HEK293 (cell line): ENCODE measurements around the gene KRT40.

ENCODE experiments used
- CTCF ChIA-PET: fragments of 350-600 bp; formaldehyde crosslinking; extraction: SDS; loops from one replicate; lab custom pipeline; 2021; ENCODE audit warnings: antibody characterized with exemption; lab: Yijun Ruan, JAX
- POLR2A ChIA-PET: fragments of 300-600 bp; formaldehyde crosslinking; extraction: SDS; loops from one replicate; lab custom pipeline; 2020; ENCODE audit warnings: antibody characterized with exemption, inconsistent platforms; lab: Yijun Ruan, JAX
- H3K27ac ChIP-seq: fragments of 200-500 bp; sonication (Bioruptor generic); 2 replicates; pipeline ENCODE4 v1.5.1; 2014; ENCODE audit warnings: low read depth, low read length, control low read depth, inconsistent platforms; ENCODE audit errors: extremely low read depth
- H3K36me3 ChIP-seq, 2 experiments: fragments of 200-500 bp in 1 of 2; sonication (Bioruptor generic) in 1 of 2; 1 replicate in 1 of 2; 2 replicates in 1 of 2; pipeline ENCODE4 v1.5.1; 2014 to 2017; ENCODE audit warnings: inconsistent platforms in 2 of 2, low read length in 2 of 2; ENCODE audit not compliant: control insufficient read depth in 2 of 2, insufficient read depth in 1 of 2
- H3K4me1 ChIP-seq: fragments of 200-500 bp; sonication (Bioruptor generic); 2 replicates; pipeline ENCODE4 v1.5.1; 2014; ENCODE audit warnings: mild to moderate bottlenecking, low read length, inconsistent platforms; ENCODE audit not compliant: control insufficient read depth, insufficient read depth
- H3K4me3 ChIP-seq: 2 replicates; pipeline ENCODE4 v1.5.1; 2011; ENCODE audit warnings: low read depth, mild to moderate bottlenecking, control low read depth, low read length, moderate library complexity
- H3K9me3 ChIP-seq: fragments of 200-500 bp; sonication (Bioruptor generic); 2 replicates; pipeline ENCODE4 v1.5.1; 2014; ENCODE audit warnings: low read depth, low read length, inconsistent platforms; ENCODE audit not compliant: control insufficient read depth, insufficient read depth
- FEZF1 ChIP-seq: fragments of 450-650 bp; formaldehyde crosslinking; IDR thresholded peaks from 2 replicates; pipeline ENCODE4 v1.5.1; 2016; ENCODE audit warnings: missing biosample characterization, missing genetic modification characterization
- HOXD13 ChIP-seq: sonication (generic); formaldehyde crosslinking; IDR thresholded peaks from 2 replicates; pipeline ENCODE4 v1.8.0; 2022; ENCODE audit warnings: missing genetic modification reagents, borderline replicate concordance
- SCRT1 ChIP-seq: fragments of 450-650 bp; formaldehyde crosslinking; IDR thresholded peaks from 2 replicates; pipeline ENCODE4 v1.5.1; 2016; ENCODE audit warnings: missing biosample characterization, missing genetic modification characterization, borderline replicate concordance
- SP2 ChIP-seq: fragments of 450-650 bp; formaldehyde crosslinking; IDR thresholded peaks from 2 replicates; pipeline ENCODE4 v1.5.1; 2016; ENCODE audit warnings: missing biosample characterization, missing genetic modification characterization
- ZNF114 ChIP-seq: fragments of 450-650 bp; formaldehyde crosslinking; IDR thresholded peaks from 2 replicates; pipeline ENCODE4 v1.5.0; 2017; ENCODE audit warnings: missing biosample characterization, missing genetic modification characterization
- ZNF416 ChIP-seq: fragments of 450-650 bp; formaldehyde crosslinking; IDR thresholded peaks from 2 replicates; pipeline ENCODE4 v1.5.1; 2016; ENCODE audit warnings: missing biosample characterization, missing genetic modification characterization
- ZNF48 ChIP-seq: fragments of 450-650 bp; formaldehyde crosslinking; IDR thresholded peaks from 2 replicates; pipeline ENCODE4 v1.5.1; 2016; ENCODE audit warnings: missing biosample characterization, missing genetic modification characterization
- ZNF514 ChIP-seq: fragments of 450-650 bp; formaldehyde crosslinking; IDR thresholded peaks from 2 replicates; pipeline ENCODE4 v1.5.1; 2016; ENCODE audit warnings: missing biosample characterization, missing genetic modification characterization
- ZNF585B ChIP-seq: fragments of 450-650 bp; formaldehyde crosslinking; IDR thresholded peaks from 2 replicates; pipeline ENCODE4 v1.5.1; 2016; ENCODE audit warnings: missing biosample characterization, missing genetic modification characterization
- ZNF629 ChIP-seq: fragments of 450-650 bp; formaldehyde crosslinking; IDR thresholded peaks from 2 replicates; pipeline ENCODE4 v1.5.1; 2017; ENCODE audit warnings: missing biosample characterization, missing genetic modification characterization
- ZNF830 ChIP-seq: fragments of 450-650 bp; IDR thresholded peaks from 2 replicates; pipeline ENCODE4 v1.5.0; 2018; ENCODE audit warnings: missing biosample characterization, missing genetic modification characterization, low read depth, mild to moderate bottlenecking, moderate library complexity
- TF ChIP-seq, protein P1 (sequence below): fragments of 450-650 bp; formaldehyde crosslinking; IDR thresholded peaks from 2 replicates; pipeline ENCODE4 v1.5.1; 2016; ENCODE audit warnings: missing biosample characterization, missing genetic modification characterization, borderline replicate concordance
- TF ChIP-seq, protein P2 (sequence below): fragments of 450-650 bp; formaldehyde crosslinking; IDR thresholded peaks from 2 replicates; pipeline ENCODE4 v1.5.1; 2016; ENCODE audit warnings: missing biosample characterization, missing genetic modification characterization
- TF ChIP-seq, protein P3 (sequence below): fragments of 450-650 bp; formaldehyde crosslinking; IDR thresholded peaks from 2 replicates; pipeline ENCODE4 v1.5.1; 2017; ENCODE audit warnings: missing biosample characterization, mild to moderate bottlenecking, missing genetic modification characterization, moderate library complexity
- TF ChIP-seq, protein P4 (sequence below): fragments of 450-650 bp; formaldehyde crosslinking; IDR thresholded peaks from 2 replicates; pipeline ENCODE4 v1.5.1; 2016; ENCODE audit warnings: missing biosample characterization, missing genetic modification characterization
- TF ChIP-seq, protein P5 (sequence below): fragments of 450-650 bp; formaldehyde crosslinking; IDR thresholded peaks from 2 replicates; pipeline ENCODE4 v1.5.1; 2016; ENCODE audit warnings: missing biosample characterization, missing genetic modification characterization

KRT40 gene

DNA sequence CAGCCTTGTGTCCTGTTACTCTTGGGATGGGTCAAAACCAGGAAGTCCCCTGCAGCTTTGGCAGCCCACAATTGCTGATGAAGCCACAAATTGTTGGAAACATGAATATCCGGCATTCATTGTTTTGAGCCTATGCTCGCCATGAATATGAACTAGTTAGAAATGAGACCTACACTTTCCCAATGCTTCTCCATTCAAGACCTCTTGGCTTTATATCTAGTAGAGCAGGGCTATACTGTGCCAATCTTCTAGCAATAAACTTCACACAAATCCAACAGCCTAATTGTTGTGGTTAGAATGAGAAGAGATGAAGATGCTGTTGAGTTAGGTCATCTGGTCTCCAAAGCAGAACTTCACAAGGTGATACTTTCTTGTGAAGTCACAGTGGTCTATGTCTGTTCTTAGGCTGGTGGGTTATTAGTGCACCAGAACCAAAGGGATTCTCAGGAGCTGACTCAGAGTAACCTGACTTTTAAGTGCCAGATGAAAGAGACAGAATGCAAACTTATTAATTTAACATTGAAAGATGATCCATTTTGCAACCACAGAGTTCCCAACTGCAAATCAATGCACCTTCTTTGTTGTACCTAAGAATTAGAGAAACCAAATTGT, 33.0 kb downstream of the KRT40 start (continued):
- TF ChIP-seq, protein P1, sequence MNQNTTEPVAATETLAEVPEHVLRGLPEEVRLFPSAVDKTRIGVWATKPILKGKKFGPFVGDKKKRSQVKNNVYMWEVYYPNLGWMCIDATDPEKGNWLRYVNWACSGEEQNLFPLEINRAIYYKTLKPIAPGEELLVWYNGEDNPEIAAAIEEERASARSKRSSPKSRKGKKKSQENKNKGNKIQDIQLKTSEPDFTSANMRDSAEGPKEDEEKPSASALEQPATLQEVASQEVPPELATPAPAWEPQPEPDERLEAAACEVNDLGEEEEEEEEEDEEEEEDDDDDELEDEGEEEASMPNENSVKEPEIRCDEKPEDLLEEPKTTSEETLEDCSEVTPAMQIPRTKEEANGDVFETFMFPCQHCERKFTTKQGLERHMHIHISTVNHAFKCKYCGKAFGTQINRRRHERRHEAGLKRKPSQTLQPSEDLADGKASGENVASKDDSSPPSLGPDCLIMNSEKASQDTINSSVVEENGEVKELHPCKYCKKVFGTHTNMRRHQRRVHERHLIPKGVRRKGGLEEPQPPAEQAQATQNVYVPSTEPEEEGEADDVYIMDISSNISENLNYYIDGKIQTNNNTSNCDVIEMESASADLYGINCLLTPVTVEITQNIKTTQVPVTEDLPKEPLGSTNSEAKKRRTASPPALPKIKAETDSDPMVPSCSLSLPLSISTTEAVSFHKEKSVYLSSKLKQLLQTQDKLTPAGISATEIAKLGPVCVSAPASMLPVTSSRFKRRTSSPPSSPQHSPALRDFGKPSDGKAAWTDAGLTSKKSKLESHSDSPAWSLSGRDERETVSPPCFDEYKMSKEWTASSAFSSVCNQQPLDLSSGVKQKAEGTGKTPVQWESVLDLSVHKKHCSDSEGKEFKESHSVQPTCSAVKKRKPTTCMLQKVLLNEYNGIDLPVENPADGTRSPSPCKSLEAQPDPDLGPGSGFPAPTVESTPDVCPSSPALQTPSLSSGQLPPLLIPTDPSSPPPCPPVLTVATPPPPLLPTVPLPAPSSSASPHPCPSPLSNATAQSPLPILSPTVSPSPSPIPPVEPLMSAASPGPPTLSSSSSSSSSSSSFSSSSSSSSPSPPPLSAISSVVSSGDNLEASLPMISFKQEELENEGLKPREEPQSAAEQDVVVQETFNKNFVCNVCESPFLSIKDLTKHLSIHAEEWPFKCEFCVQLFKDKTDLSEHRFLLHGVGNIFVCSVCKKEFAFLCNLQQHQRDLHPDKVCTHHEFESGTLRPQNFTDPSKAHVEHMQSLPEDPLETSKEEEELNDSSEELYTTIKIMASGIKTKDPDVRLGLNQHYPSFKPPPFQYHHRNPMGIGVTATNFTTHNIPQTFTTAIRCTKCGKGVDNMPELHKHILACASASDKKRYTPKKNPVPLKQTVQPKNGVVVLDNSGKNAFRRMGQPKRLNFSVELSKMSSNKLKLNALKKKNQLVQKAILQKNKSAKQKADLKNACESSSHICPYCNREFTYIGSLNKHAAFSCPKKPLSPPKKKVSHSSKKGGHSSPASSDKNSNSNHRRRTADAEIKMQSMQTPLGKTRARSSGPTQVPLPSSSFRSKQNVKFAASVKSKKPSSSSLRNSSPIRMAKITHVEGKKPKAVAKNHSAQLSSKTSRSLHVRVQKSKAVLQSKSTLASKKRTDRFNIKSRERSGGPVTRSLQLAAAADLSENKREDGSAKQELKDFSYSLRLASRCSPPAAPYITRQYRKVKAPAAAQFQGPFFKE (tag by site-specific recombination), result no peak

DNA sequence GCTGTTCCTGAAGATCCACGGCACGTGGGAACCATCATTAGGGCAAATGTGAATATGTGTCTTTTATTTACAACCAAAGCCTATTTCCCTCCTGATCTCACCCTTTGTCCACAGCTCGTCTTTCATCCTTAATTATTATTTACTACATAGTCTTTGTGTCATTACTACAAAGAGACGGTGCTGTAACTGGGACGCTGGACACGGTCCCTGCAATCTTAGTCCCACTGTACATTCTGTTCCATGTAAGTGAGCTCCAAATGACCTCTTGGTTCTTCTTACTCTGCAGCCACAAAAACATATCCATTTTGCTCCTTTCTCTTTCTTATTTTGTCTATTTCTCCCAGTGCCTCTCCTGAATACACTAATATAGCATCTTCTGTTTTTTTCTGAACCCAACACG, 34.0 kb downstream of the KRT40 start:
- POLR2A ChIA-PET, result no interaction called here
- no peak for TF ChIP-seq FEZF1 (tag by site-specific recombination)
- TF ChIP-seq ZNF585B (tag by site-specific recombination), result no peak

DNA sequence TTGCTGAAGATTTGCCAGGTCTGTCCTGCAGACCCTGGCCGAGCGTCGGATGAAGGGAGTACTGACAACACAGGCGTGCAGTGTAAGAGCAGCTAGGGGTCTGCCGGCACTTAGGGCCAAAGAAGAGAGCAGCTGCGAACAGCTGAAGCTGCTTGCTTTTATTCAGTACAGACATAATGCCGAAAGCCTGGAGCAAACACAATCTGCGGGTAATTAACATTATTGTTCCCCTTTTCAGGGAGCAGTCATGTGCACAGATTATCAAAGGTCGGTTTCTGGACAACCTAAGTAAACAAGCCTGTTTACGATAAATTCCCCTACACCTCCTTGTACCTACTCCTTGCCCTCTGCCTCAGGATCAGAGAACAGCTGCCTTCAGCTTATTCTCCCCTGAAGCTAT, 34.7 kb downstream of the KRT40 start:
- no peaks in the 10 kb centered on the region for H3K4me1 ChIP-seq
- no peaks in the 10 kb centered on the region for H3K9me3 ChIP-seq
- TF ChIP-seq ZNF114 (tag by site-specific recombination) (no peak), ZNF514 (tag by site-specific recombination) (no peak), SP2 (tag by site-specific recombination) (no peak), ZNF416 (tag by site-specific recombination) (no peak)
- TF ChIP-seq, protein P2, sequence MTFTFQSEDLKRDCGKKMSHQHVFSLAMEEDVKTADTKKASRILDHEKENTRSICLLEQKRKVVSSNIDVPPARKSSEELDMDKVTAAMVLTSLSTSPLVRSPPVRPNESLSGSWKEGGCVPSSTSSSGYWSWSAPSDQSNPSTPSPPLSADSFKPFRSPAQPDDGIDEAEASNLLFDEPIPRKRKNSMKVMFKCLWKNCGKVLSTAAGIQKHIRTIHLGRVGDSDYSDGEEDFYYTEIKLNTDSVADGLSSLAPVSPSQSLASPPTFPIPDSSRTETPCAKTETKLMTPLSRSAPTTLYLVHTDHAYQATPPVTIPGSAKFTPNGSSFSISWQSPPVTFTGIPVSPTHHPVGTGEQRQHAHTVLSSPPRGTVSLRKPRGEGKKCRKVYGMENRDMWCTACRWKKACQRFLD, result no peak
- no peak overlapping the region for H3K4me3 ChIP-seq
- H3K36me3 ChIP-seq, result no peaks in the 10 kb centered on the region
- CTCF ChIA-PET, result interaction anchor here (0.7 to 1.0 kb wide), 2 partner anchors 12 to 47 kb away, joined by 3 read pairs; no protein-coding TSS in a partner anchor
- POLR2A ChIA-PET, result no interaction called here
- no peak overlapping the region for H3K27ac ChIP-seq

More for the DNA sequence above, 34.0 kb downstream of the KRT40 start:
- Histone ChIP-seq H3K36me3 (no peaks in the 10 kb centered on the region), H3K9me3 (no peaks in the 10 kb centered on the region), H3K4me1 (no peaks in the 10 kb centered on the region), H3K4me3 (no peak overlapping the region), H3K27ac (no peak overlapping the region)
- CTCF ChIA-PET, result interaction anchor here (0.6 to 1.0 kb wide), 2 partner anchors 11 to 402 kb away, joined by 3 read pairs; no protein-coding TSS in a partner anchor

DNA sequence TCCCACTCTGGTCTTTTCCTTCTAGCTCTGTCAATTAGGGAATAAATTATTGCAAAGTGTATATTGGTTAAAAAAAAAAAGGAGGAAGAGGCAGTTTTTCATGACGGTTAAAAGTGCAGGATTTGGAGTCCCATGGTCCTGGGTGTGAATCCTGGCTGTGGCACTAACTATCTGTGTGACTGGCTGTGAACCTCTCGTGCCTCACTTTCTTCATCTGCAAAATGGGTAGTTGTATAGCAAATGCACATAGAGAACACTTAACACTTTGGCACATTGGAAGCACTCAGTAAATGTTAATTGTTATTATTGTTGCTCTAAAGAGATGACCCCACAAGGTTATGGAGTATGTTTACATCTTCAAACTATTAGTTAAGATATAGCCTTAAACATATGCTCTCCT, 36.2 kb downstream of the KRT40 start:
- ChIA-PET CTCF (interaction anchor here (0.5 to 2.3 kb wide), 3 partner anchors 199 to 718 kb away, joined by 3 to 5 read pairs (median 4); no protein-coding TSS in a partner anchor), POLR2A (no interaction called here)

More for the DNA sequence above, 36.2 kb downstream of the KRT40 start:
- Histone ChIP-seq H3K9me3 (no peaks in the 10 kb centered on the region), H3K36me3 (no peaks in the 10 kb centered on the region), H3K4me1 (no peaks in the 10 kb centered on the region), H3K27ac (no peak overlapping the region), H3K4me3 (no peak overlapping the region)
- no peak for TF ChIP-seq ZNF48 (tag by site-specific recombination)
- TF ChIP-seq, protein P3, sequence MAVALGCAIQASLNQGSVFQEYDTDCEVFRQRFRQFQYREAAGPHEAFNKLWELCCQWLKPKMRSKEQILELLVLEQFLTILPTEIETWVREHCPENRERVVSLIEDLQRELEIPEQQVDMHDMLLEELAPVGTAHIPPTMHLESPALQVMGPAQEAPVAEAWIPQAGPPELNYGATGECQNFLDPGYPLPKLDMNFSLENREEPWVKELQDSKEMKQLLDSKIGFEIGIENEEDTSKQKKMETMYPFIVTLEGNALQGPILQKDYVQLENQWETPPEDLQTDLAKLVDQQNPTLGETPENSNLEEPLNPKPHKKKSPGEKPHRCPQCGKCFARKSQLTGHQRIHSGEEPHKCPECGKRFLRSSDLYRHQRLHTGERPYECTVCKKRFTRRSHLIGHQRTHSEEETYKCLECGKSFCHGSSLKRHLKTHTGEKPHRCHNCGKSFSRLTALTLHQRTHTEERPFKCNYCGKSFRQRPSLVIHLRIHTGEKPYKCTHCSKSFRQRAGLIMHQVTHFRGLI (tag by site-specific recombination), result no peak
- no peak for TF ChIP-seq SCRT1 (tag by site-specific recombination)
- no peak for TF ChIP-seq ZNF830 (tag by site-specific recombination)
- TF ChIP-seq ZNF629, result no peak
- no peak for TF ChIP-seq HOXD13 (CRISPR knock-in tag)
- TF ChIP-seq, protein P4, sequence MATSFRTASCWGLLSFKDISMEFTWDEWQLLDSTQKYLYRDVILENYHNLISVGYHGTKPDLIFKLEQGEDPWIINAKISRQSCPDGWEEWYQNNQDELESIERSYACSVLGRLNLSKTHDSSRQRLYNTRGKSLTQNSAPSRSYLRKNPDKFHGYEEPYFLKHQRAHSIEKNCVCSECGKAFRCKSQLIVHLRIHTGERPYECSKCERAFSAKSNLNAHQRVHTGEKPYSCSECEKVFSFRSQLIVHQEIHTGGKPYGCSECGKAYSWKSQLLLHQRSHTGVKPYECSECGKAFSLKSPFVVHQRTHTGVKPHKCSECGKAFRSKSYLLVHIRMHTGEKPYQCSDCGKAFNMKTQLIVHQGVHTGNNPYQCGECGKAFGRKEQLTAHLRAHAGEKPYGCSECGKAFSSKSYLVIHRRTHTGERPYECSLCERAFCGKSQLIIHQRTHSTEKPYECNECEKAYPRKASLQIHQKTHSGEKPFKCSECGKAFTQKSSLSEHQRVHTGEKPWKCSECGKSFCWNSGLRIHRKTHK (tag by site-specific recombination), result no peak
- TF ChIP-seq, protein P5, sequence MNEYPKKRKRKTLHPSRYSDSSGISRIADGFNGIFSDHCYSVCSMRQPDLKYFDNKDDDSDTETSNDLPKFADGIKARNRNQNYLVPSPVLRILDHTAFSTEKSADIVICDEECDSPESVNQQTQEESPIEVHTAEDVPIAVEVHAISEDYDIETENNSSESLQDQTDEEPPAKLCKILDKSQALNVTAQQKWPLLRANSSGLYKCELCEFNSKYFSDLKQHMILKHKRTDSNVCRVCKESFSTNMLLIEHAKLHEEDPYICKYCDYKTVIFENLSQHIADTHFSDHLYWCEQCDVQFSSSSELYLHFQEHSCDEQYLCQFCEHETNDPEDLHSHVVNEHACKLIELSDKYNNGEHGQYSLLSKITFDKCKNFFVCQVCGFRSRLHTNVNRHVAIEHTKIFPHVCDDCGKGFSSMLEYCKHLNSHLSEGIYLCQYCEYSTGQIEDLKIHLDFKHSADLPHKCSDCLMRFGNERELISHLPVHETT (tag by site-specific recombination), result no peak
